Loucy (cell line): ENCODE measurements around the gene ENTHD1.

ENCODE experiments used
- H2AFZ ChIP-seq: fragments of 200-600 bp; sonication (generic); 2 replicates; pipeline ENCODE4 v1.6.0; 2016; ENCODE audit warnings: antibody characterized with exemption, mild to moderate bottlenecking, low read length, moderate library complexity
- H3F3A ChIP-seq: fragments of 200-600 bp; 2 replicates; pipeline ENCODE4 v1.6.0; 2016; ENCODE audit warnings: antibody characterized with exemption, low read depth, mild to moderate bottlenecking
- H3K27me3 ChIP-seq: fragments of 200-600 bp; sonication (generic); 2 replicates; pipeline ENCODE4 v1.6.1; 2014; ENCODE audit warnings: low read length, mild to moderate bottlenecking; ENCODE audit not compliant: insufficient read depth, poor library complexity, severe bottlenecking
- H3K36me3 ChIP-seq: fragments of 200-600 bp; sonication (generic); 2 replicates; pipeline ENCODE4 v1.6.1; 2016; ENCODE audit warnings: low read length; ENCODE audit not compliant: insufficient read depth
- H3K4me1 ChIP-seq: fragments of 200-600 bp; sonication (generic); 2 replicates; pipeline ENCODE4 v1.5.1; 2014; ENCODE audit warnings: low read length, mild to moderate bottlenecking; ENCODE audit not compliant: insufficient read depth, poor library complexity, severe bottlenecking
- H3K4me2 ChIP-seq: fragments of 200-600 bp; sonication (generic); 2 replicates; pipeline ENCODE4 v1.6.0; 2014; ENCODE audit warnings: antibody characterized with exemption, low read length, low read depth, mild to moderate bottlenecking; ENCODE audit not compliant: poor library complexity, severe bottlenecking
- H3K4me3 ChIP-seq: fragments of 200-600 bp; sonication (generic); 2 replicates; pipeline ENCODE4 v1.5.1; 2014; ENCODE audit warnings: low read length, mild to moderate bottlenecking, mixed read lengths; ENCODE audit not compliant: poor library complexity, severe bottlenecking
- H3K79me2 ChIP-seq: fragments of 200-600 bp; sonication (generic); 2 replicates; pipeline ENCODE4 v1.6.1; 2014; ENCODE audit warnings: low read length; ENCODE audit not compliant: insufficient read depth
- H3K9ac ChIP-seq: fragments of 200-600 bp; sonication (generic); 2 replicates; pipeline ENCODE4 v1.6.0; 2014; ENCODE audit warnings: mild to moderate bottlenecking, low read depth, low read length, moderate library complexity; ENCODE audit not compliant: poor library complexity, severe bottlenecking
- H3K9me2 ChIP-seq: fragments of 200-600 bp; sonication (generic); replicated peaks from 2 replicates; pipeline ENCODE4 v1.6.1; 2016; ENCODE audit warnings: low read depth, low read length, mixed read lengths
- H3K9me3 ChIP-seq: fragments of 200-600 bp; sonication (generic); 2 replicates; pipeline ENCODE4 v1.6.1; 2014; ENCODE audit warnings: mild to moderate bottlenecking, antibody characterized with exemption, low read length, low read depth; ENCODE audit not compliant: insufficient read depth
- H4K20me1 ChIP-seq: fragments of 200-600 bp; sonication (generic); 2 replicates; pipeline ENCODE4 v1.6.0; 2014; ENCODE audit warnings: antibody characterized with exemption, low read length, mild to moderate bottlenecking; ENCODE audit not compliant: insufficient read depth, poor library complexity, severe bottlenecking
- EZH2phosphoT487 ChIP-seq: fragments of 200-600 bp; IDR thresholded peaks from 2 replicates; pipeline ENCODE4 v1.6.1; 2018; ENCODE audit warnings: antibody characterized with exemption, mild to moderate bottlenecking, moderate library complexity, borderline replicate concordance
- TF ChIP-seq, protein P1 (sequence below): fragments of 200-600 bp; sonication (generic); conservative IDR thresholded peaks from 2 replicates; pipeline ENCODE4 v1.5.1; 2014; ENCODE audit warnings: mild to moderate bottlenecking, antibody characterized with exemption, low read length

ENTHD1 gene

GRCh38 chr22:39818094-39818493 is 75.5 kb downstream of the ENTHD1 start:
- no peak overlapping the region for H3K4me2 ChIP-seq
- H3K4me3 ChIP-seq, result no peak overlapping the region
- no peaks in the 10 kb centered on the region for H3K36me3 ChIP-seq
- no peaks in the 10 kb centered on the region for H3K27me3 ChIP-seq
- no peak overlapping the region for H2AFZ ChIP-seq
- TF ChIP-seq EZH2phosphoT487, result no peak
- TF ChIP-seq, protein P1, sequence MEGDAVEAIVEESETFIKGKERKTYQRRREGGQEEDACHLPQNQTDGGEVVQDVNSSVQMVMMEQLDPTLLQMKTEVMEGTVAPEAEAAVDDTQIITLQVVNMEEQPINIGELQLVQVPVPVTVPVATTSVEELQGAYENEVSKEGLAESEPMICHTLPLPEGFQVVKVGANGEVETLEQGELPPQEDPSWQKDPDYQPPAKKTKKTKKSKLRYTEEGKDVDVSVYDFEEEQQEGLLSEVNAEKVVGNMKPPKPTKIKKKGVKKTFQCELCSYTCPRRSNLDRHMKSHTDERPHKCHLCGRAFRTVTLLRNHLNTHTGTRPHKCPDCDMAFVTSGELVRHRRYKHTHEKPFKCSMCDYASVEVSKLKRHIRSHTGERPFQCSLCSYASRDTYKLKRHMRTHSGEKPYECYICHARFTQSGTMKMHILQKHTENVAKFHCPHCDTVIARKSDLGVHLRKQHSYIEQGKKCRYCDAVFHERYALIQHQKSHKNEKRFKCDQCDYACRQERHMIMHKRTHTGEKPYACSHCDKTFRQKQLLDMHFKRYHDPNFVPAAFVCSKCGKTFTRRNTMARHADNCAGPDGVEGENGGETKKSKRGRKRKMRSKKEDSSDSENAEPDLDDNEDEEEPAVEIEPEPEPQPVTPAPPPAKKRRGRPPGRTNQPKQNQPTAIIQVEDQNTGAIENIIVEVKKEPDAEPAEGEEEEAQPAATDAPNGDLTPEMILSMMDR, result no peak
- no peaks in the 10 kb centered on the region for H3K9me3 ChIP-seq
- H3K9ac ChIP-seq, result no peak overlapping the region
- H3K9me2 ChIP-seq, result no peaks in the 10 kb centered on the region
- no peaks in the 10 kb centered on the region for H3K79me2 ChIP-seq
- no peaks in the 10 kb centered on the region for H3F3A ChIP-seq
- no peaks in the 10 kb centered on the region for H4K20me1 ChIP-seq
- H3K4me1 ChIP-seq, result no peaks in the 10 kb centered on the region

DNA sequence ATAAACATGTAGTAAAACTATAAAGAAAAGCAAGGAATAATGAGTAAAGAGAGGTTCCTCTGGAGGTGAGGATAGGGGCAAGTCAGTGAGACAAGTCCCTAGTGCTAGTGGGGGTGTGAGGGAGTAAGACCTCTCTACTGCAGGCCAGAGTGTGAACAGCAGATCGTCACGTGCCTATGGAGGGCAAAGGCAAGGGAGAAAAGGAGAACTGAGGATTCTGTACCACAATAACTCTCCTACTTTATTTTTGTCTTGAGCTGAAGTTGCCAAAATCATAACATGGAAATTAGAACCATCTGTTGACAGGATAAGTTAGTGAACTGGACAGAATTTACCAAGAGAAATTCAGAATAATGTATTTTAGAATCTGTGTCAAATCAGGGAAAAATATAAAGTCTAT is 77.6 kb downstream of the ENTHD1 start:
- no peaks in the 10 kb centered on the region for H3K27me3 ChIP-seq
- H3K36me3 ChIP-seq, result no peaks in the 10 kb centered on the region
- H3K4me2 ChIP-seq, result no peak overlapping the region
- no peaks in the 10 kb centered on the region for H3K4me1 ChIP-seq
- H3K79me2 ChIP-seq, result no peaks in the 10 kb centered on the region
- no peaks in the 10 kb centered on the region for H3K9me3 ChIP-seq
- TF ChIP-seq, protein P1, result no peak
- TF ChIP-seq EZH2phosphoT487, result no peak
- no peaks in the 10 kb centered on the region for H4K20me1 ChIP-seq
- no peaks in the 10 kb centered on the region for H3K9me2 ChIP-seq
- H3K4me3 ChIP-seq, result no peak overlapping the region
- no peak overlapping the region for H2AFZ ChIP-seq
- no peak overlapping the region for H3K9ac ChIP-seq
- H3F3A ChIP-seq, result no peaks in the 10 kb centered on the region

DNA sequence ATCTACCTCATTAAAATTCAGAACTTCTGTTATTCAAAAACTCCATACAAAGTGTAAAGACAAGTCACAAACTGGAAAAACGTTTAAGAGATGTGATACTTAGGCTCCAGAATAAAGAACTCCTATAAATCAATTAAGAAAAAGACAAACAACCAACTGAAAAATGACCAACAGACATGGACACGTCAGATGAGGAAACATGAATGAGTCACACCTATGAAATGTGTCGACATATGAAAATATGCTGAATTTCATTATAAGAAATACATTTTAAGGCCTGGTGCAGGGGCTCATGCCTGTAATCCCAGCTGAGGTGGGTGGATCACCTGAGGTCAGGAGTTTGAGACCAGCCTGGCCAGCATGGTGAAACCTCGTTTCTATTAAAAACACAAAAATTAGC is 78.7 kb downstream of the ENTHD1 start:
- no peak for TF ChIP-seq EZH2phosphoT487
- TF ChIP-seq, protein P1, result no peak
- Histone ChIP-seq H3F3A (no peaks in the 10 kb centered on the region), H3K4me2 (no peak overlapping the region), H3K9me2 (no peaks in the 10 kb centered on the region), H3K9ac (no peak overlapping the region), H3K4me3 (no peak overlapping the region), H4K20me1 (no peaks in the 10 kb centered on the region), H3K27me3 (no peaks in the 10 kb centered on the region), H3K79me2 (no peaks in the 10 kb centered on the region), H3K4me1 (no peaks in the 10 kb centered on the region), H3K9me3 (no peaks in the 10 kb centered on the region), H2AFZ (no peak overlapping the region), H3K36me3 (no peaks in the 10 kb centered on the region)
